Chondrocyte (in vitro differentiated cells): ENCODE results near the gene ITIH4. TPM values are rescaled to one million over a fixed set of nuclear protein-coding genes. Genes with fewer than 3 reads are reported as not detected.
A peak's percentile ranks its signal among the peaks of the same experiment; 100 is the strongest.

Experiments
- DNase-seq: peaks from one replicate; pipeline ENCODE4 v3.0.0; 2021; ENCODE audit warnings: mixed read lengths, low spot score
- H3K27ac Mint-ChIP-seq: one replicate; pipeline ENCODE4 v1.8.0; 2021; ENCODE audit warnings: mild to moderate bottlenecking, moderate library complexity, mixed read lengths; ENCODE audit not compliant: unreplicated experiment
- H3K27me3 Mint-ChIP-seq: 2 replicates; pipeline ENCODE4 v1.8.0; 2021; ENCODE audit warnings: low read depth, mixed read lengths
- H3K36me3 Mint-ChIP-seq: 2 replicates; pipeline ENCODE4 v1.8.0; 2021; ENCODE audit warnings: low read depth, mixed read lengths
- H3K4me1 Mint-ChIP-seq: 2 replicates; pipeline ENCODE4 v1.8.0; 2021; ENCODE audit warnings: low read depth, mild to moderate bottlenecking, mixed read lengths
- H3K4me3 Mint-ChIP-seq: one replicate; pipeline ENCODE4 v1.8.0; 2021; ENCODE audit warnings: mild to moderate bottlenecking, moderate library complexity, mixed read lengths; ENCODE audit not compliant: unreplicated experiment
- H3K9me3 Mint-ChIP-seq: 2 replicates; pipeline ENCODE4 v1.8.0; 2021; ENCODE audit warnings: low read depth, mixed read lengths
- total RNA-seq: library from RNA; stranded (reverse); gene quantifications from 3 replicates; pipeline ENCODE4 v1.2.1, GENCODE V29; 2021
- TF ChIP-seq, protein P1 (sequence below): fragments of 200-600 bp; sonication (generic); IDR thresholded peaks from 2 replicates; pipeline ENCODE4 v1.5.0; 2021; ENCODE audit warnings: antibody characterized with exemption, mild to moderate bottlenecking, moderate library complexity

The ITIH4 gene
- total RNA-seq, 1 donor from 2014 or later = 5.2 TPM

DNA sequence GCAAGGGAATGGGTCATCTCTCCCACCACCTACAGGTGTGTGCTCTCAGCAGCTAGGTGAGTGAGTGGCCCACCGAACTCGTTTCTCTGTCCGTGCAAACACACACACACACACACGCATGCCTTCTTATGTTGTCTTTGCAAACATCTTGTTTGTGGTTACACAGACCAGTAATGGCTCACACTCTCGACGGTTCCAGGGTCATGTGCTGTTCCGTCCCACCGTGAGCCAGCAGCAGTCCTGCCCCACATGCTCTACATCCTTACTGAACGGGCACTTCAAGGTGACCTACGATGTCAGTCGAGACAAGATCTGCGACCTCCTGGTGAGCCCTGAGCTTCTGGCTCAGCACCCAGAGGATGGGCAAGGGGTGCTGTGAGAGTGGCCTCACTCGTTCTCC is 48.7 kb downstream of the ITIH4 start:
- Mint-ChIP-seq H3K9me3 (no peaks in the 10 kb centered on the region), H3K27ac (no peak overlapping the region), H3K27me3 (peaks cover 25% of the 10 kb centered on the region), H3K36me3 (no peaks in the 10 kb centered on the region), H3K4me1 (no peaks in the 10 kb centered on the region), H3K4me3 (no peak overlapping the region)
- TF ChIP-seq, protein P1, sequence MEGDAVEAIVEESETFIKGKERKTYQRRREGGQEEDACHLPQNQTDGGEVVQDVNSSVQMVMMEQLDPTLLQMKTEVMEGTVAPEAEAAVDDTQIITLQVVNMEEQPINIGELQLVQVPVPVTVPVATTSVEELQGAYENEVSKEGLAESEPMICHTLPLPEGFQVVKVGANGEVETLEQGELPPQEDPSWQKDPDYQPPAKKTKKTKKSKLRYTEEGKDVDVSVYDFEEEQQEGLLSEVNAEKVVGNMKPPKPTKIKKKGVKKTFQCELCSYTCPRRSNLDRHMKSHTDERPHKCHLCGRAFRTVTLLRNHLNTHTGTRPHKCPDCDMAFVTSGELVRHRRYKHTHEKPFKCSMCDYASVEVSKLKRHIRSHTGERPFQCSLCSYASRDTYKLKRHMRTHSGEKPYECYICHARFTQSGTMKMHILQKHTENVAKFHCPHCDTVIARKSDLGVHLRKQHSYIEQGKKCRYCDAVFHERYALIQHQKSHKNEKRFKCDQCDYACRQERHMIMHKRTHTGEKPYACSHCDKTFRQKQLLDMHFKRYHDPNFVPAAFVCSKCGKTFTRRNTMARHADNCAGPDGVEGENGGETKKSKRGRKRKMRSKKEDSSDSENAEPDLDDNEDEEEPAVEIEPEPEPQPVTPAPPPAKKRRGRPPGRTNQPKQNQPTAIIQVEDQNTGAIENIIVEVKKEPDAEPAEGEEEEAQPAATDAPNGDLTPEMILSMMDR = no peak
- DNase-seq = no peak

DNA sequence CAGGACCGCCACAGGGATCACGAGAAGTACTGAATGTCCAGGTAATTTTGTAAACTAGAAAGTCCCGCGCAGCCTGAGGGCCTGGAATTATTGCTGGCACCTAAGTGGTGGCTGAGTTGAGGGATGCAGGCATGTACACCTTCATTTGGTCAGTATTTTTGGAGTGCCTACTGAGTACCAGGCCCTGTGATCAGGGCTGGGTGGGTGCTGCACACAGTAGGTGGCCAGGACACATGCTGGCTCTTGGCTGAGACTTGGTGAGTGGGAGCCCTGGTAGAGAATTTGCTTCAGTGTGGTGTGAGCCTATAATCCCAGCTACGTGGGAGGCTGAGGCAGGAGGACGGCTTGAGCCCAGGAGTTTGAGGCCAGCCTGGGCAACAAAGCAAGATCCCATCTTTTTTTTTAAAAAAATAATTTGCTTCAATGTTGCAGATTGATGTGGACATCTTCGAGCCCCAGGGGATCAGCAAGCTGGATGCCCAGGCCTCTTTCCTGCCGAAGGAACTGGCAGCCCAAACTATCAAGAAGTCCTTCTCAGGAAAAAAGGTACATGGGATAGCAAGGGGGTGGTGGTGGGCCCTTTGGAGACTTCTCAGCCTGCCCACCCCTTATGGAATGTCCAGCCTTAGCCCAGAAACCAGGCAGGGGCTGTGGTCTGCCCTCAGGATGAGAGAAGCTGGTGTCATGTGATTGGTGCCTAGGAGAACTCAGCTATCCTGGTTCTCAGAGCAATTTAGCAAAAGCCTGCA is 50.5 kb downstream of the ITIH4 start:
- Mint-ChIP-seq H3K36me3 (no peaks in the 10 kb centered on the region), H3K4me1 (no peaks in the 10 kb centered on the region), H3K9me3 (no peaks in the 10 kb centered on the region), H3K4me3 (no peak overlapping the region), H3K27me3 (peaks cover 25% of the 10 kb centered on the region), H3K27ac (no peak overlapping the region)
- TF ChIP-seq, protein P1 = no peak
- DNase-seq = no peak

DNA sequence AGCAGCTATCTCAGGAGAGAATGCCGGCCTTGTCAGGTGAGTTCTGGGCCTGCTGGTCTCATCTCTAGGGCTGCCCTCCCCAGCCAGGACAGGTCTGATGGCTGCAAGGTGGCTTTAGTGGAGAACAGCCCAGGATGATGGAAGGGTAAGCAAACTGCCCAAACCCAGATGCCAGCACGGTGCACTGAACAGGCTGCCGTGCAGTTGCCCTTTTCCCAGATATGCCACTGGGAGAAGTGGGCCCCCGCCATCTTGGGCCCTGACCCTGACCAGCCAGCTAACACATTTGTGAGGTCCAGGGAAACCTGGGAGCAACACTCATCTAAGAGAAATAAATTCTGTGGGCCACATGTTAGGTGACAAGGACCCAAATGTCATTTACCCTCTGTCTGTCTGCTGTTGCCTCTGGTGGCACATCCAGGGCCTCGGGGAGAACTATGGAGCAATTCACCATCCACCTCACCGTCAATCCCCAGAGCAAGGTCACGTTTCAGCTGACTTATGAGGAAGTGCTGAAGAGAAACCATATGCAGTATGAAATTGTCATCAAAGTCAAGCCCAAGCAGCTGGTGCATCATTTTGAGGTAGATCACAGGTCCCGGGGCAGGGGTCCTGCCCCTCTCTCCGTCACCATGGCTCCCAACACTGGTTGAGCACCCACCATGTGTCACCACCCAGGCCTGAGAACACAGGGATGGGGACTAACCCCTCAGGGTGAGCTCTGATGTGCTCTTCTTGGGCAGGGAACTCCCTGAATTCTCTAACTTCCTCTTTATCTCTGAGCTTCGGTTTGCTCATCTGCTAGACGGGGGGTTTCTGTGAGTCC is 51.2 kb downstream of the ITIH4 start:
- TF ChIP-seq, protein P1 = no peak
- Mint-ChIP-seq H3K36me3 (no peaks in the 10 kb centered on the region), H3K27me3 (peaks cover 25% of the 10 kb centered on the region), H3K27ac (no peak overlapping the region), H3K4me3 (no peak overlapping the region), H3K4me1 (no peaks in the 10 kb centered on the region), H3K9me3 (no peaks in the 10 kb centered on the region)
- DNase-seq = peak; percentile 67

DNA sequence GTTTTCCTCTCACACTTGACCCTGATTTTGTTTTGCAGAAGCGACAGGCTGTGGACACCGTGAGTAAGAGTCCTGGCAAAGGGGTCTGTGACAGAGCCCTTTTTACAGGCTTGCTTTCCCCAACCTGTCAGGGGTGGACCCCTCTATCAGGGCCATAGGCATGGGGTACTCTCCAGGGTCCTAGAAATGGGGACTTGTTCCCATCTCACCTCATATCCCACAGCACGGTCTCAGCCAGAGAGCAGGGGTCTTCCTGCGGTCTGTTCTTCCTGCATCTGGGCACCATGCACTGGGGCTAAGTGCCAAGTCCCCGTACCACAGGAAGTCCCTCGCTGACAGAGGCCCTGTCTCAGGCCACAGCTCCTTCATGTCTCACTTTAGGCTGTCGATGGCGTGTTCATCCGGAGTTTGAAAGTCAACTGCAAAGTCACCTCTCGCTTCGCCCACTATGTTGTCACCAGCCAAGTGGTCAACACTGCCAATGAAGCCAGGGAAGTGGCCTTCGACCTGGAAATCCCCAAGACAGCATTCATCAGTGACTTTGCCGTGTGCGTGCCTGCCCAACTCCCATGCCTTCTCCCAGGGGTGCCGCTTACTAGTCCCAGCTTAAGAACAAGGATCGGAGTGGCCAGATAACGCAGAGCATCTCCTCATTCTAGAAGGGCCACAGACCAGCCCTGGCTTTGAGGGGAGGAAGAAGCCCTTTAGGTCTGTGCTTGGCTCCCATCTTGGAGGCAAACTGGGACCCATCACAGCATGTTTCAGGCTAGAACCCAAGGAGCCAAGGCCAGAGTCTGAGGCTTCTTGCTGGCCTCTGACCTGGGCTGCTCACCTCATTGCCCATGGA is 52.3 kb downstream of the ITIH4 start:
- peaks cover 21% of the 10 kb centered on the region for H3K27me3 Mint-ChIP-seq
- H3K27ac Mint-ChIP-seq = no peak overlapping the region
- peak; percentile 75 for DNase-seq
- H3K9me3 Mint-ChIP-seq = no peaks in the 10 kb centered on the region
- H3K4me1 Mint-ChIP-seq = no peaks in the 10 kb centered on the region
- no peak overlapping the region for H3K4me3 Mint-ChIP-seq
- no peaks in the 10 kb centered on the region for H3K36me3 Mint-ChIP-seq
- TF ChIP-seq, protein P1 = no peak
